Right lobe of liver (tissue), 6 donors: Measurements from ENCODE around the gene TIMP2. TPM values are rescaled to one million over a fixed set of nuclear protein-coding genes. Genes with fewer than 3 reads are reported as not detected.

Source experiments
- ATAC-seq, 4 donors: fragments of 200-7000 bp; cut with Tn5 transposase; one replicate each; pipeline ENCODE4 v1.9.1; 2020; ENCODE audit warnings: mild to moderate bottlenecking in 4 of 4, moderate library complexity in 4 of 4
- DNase-seq, 3 donors: peaks; one replicate each; pipeline ENCODE4 v3.0.0-alpha.2; 2020
- H3K27ac ChIP-seq, 3 donors: fragments of 200-600 bp; one replicate each; pipeline ENCODE4 v1.8.0; 2022
- H3K27me3 ChIP-seq, 2 donors: fragments of 200-600 bp; one replicate each; pipeline ENCODE4 v1.8.0; 2022
- H3K36me3 ChIP-seq, 4 donors: fragments of 200-600 bp; sonication (generic) in 1 of 4; one replicate each; pipeline versions ENCODE4 v1.5.1 to v1.8.0; 2017 to 2022; ENCODE audit warnings: control low read depth in 1 of 4
- H3K4me1 ChIP-seq, 4 donors: fragments of 200-600 bp; sonication (generic) in 1 of 4; one replicate each; pipeline versions ENCODE4 v1.5.1 to v1.8.0; 2017 to 2022; ENCODE audit warnings: control low read depth in 1 of 4
- H3K4me3 ChIP-seq, 3 donors: fragments of 200-600 bp; one replicate each; pipeline ENCODE4 v1.8.0; 2022
- H3K9me3 ChIP-seq, 4 donors: fragments of 200-600 bp; sonication (generic) in 1 of 4; one replicate each; pipeline versions ENCODE4 v1.5.1 to v1.8.0; 2017 to 2022; ENCODE audit warnings: control low read depth in 1 of 4
- CTCF ChIP-seq, 4 donors: fragments of 200-600 bp in 3 of 4; fragments of 450-650 bp in 1 of 4; IDR thresholded peaks; one replicate each; pipeline versions ENCODE4 v1.5.1 to v1.8.0; 2016 to 2022; ENCODE audit warnings: antibody characterized with exemption in 4 of 4, mild to moderate bottlenecking in 2 of 4
- POLR2A ChIP-seq: fragments of 450-650 bp; IDR thresholded peaks from one replicate; pipeline ENCODE4 v1.6.1; 2017; ENCODE audit warnings: antibody characterized with exemption, mild to moderate bottlenecking
- WGBS: methylation state at CpG from one replicate; pipeline ENCODE4 v1.1.6; 2018; ENCODE audit warnings: low coverage, low lambda C conversion rate; ENCODE audit not compliant: insufficient coverage; ENCODE audit errors: missing lambda C conversion rate; 5-methylcytosine and 5-hydroxymethylcytosine counted together
- intact Hi-C, 2 donors: fragments of 100-400 bp; cut with DNase I; formaldehyde crosslinking; loops; one replicate each; pipeline versions ENCODE4 v1.11.2 to v1.14.1; 2022
- total RNA-seq, 6 experiments: library from RNA; depleted of rRNA in 2 of 6; stranded (reverse); fragments of >200 nt in 2 of 6; fragmentation: NEBNext Ultra II Directional in 3 of 6; extraction: Animal tissue kit (Norgen Biotek cat#: 25700) in 3 of 6; gene quantifications; one replicate each; pipeline versions ENCODE4 v1.1.0 to v1.2.4, GENCODE V29; 2016 to 2023
- donor health status: DM: no; HTN: yes; CAD: no.
- donor health status: DM: no; HTN: no; CAD: no.
- donor health status: DM: no; HTN: no; CAD: no.
- donor health status: DM: no; HTN: yes; CAD: no.
- donor health status: DM: no; HTN: yes; CAD: no.

TIMP2 gene
- total RNA-seq, 6 experiments from 2014 or later = 18.9 to 36.1 (median 26.7) TPM

GRCh38 chr17:78899361-78900260 lies 25.6 kb downstream of the TIMP2 start:
- Histone ChIP-seq H3K36me3 (no peaks in the 10 kb centered on the region), H3K4me1 (peaks cover 0 to 5% (median 0%) of the 10 kb centered on the region in 4 donors), H3K4me3 (no peak overlapping the region), H3K9me3 (no peaks in the 10 kb centered on the region), H3K27me3 (no peaks in the 10 kb centered on the region), H3K27ac (no peak overlapping the region)
- DNase-seq = no peak
- intact Hi-C loops = no loop called here
- ATAC-seq = no peak
- 60% methylated on average over 13 of the region's 18 CpGs for WGBS
- no peak for TF ChIP-seq POLR2A
- no peak for TF ChIP-seq CTCF (IDR thresholded peaks at IDR 0.05)

- Histone ChIP-seq H3K27me3 (no peaks in the 10 kb centered on the region), H3K36me3 (no peaks in the 10 kb centered on the region), H3K27ac (no peak overlapping the region), H3K4me1 (peaks cover 0 to 5% (median 0%) of the 10 kb centered on the region in 4 donors), H3K4me3 (no peak overlapping the region), H3K9me3 (no peaks in the 10 kb centered on the region)
- TF ChIP-seq CTCF (IDR thresholded peaks at IDR 0.05) = no peak
- no peak for TF ChIP-seq POLR2A
- ATAC-seq (no peak), DNase-seq (no peak)
- intact Hi-C loops = no loop called here
- 93% methylated on average over 3 of the region's 13 CpGs for WGBS
These were observed 26.2 kb downstream of the TIMP2 start for GRCh38 chr17:78898947-78899346.

GRCh38 chr17:78898075-78898836 lies 26.9 kb downstream of the TIMP2 start:
- 81% methylated on average over 7 of the region's 17 CpGs for WGBS
- intact Hi-C loops = no loop called here
- H3K27ac ChIP-seq = no peak overlapping the region

GRCh38 chr17:78897664-78898047 lies 27.5 kb downstream of the TIMP2 start:
- Histone ChIP-seq H3K36me3 (no peaks in the 10 kb centered on the region), H3K27ac (no peak overlapping the region), H3K4me1 (peaks cover 0 to 5% (median 0%) of the 10 kb centered on the region in 4 donors), H3K4me3 (no peak overlapping the region), H3K27me3 (no peaks in the 10 kb centered on the region), H3K9me3 (no peaks in the 10 kb centered on the region)
- ATAC-seq = no peak
- intact Hi-C loops = no loop called here
- 82% methylated on average over 7 of the region's 7 CpGs for WGBS
- no peak for TF ChIP-seq CTCF (IDR thresholded peaks at IDR 0.05)
- TF ChIP-seq POLR2A = no peak
- no peak for DNase-seq

More at GRCh38 chr17:78898075-78898836, 26.9 kb downstream of the TIMP2 start:
- Histone ChIP-seq H3K36me3 (no peaks in the 10 kb centered on the region), H3K4me1 (peaks cover 0 to 5% (median 0%) of the 10 kb centered on the region in 4 donors), H3K27me3 (no peaks in the 10 kb centered on the region), H3K9me3 (no peaks in the 10 kb centered on the region), H3K4me3 (no peak overlapping the region)
- DNase-seq = no peak
- TF ChIP-seq CTCF (IDR thresholded peaks at IDR 0.05) (no peak), POLR2A (no peak)
- no peak for ATAC-seq
